Activated T-cell treated with anti-CD3 and anti-CD28 coated beads, Interleukin-2, amount 50 U/mL, for 1 hour (primary cell): ENCODE data around the gene PRSS27.
"Not testable (repeated sequence)": the region's sequence is repeated elsewhere in the genome, so short reads cannot be mapped to it uniquely, and the experiment has no call there.

Experiments used
- DNase-seq: peaks from one replicate; pipeline ENCODE4 v3.0.0-alpha.2; 2020

PRSS27 gene

DNA sequence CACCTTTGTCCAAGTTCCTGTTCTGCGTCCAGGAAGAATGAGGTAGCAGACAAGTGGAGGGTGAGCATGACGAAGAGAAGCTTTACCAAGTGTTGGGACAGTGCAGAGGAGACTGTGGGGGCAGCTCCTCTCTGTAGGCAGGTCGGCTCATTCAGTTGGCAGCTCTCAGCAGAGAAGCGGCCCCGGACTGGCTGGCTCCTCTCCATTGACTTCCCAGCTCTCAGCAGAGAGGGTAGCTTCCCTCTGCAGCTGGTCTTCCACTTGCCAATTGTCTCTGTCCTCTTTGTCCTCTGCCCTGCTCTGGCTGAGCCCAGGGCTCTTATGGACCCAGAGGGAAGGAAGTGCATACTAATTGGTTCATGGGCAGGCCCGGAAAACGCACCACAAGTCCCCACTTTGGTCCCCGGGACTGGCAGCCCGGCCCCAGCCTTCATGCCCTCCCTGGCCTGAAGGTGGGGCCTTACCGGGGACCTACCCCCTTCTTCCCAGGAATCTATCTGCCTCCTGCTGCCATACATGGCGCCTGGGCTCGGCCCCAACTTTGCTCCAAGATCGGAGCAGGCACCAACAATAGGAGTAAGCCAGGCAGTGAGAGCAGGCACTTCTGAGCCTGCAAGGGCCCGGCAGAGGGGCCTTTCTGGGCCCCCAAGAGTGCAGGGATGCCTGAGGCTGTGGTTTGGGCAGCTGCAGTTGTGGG, 27.6 kb downstream of the PRSS27 start:
- no peak for DNase-seq

DNA sequence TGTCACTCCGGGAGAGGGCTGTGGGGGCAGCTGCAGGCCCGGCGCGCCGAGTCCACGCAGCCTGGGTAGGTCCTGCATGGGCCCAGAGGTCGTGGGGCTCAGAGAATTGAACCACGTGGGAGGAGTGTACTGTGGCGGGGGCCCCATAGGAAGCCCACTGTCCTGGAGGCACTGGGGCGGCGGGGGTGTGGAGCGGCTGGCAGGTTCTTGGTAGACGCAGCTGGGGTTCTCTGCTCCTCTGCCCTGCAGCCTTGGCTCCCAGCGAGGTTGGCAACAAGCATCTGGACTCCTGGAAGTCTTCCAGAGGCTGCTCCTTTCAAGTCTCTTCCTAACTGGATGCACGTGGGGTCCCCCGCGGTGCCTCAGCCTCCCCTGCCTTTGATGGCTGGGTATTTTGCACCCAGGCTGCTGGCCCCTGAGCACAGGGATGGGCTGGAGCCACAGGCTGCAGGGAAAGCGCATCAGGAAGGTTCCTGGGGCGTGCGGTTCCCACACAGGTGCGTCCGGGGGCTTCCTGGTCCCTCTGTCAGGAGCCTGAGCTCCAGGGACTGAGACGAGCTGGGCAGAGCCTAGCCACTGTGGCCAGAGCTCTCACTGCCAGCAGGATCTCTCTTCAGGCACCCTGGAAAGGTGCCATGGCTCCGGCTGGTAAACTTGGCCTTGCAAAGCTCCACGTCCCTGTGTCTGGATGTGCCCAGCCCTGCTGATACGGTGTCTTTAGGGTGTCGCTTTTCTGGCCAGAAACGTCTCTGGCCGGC, 28.4 kb downstream of the PRSS27 start:
- no peak for DNase-seq

DNA sequence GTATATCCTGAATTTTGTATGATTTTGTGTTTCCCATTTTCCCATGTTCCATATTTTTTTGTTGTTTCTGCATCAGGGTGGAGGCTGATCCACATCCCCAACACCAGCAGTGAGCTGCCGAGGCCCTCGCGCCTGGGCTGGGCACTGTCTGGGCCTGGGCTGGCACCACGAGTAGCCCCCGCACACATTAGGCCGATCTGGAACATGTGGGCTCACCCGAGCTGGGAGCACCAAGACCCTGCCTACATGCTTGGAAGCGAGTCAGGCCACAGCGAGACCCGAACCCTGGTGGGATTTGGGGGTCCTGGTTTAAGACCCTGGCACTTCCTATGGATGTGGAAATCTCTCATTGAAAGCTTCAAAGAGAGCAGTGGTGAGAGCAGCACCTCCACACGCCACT, 29.2 kb downstream of the PRSS27 start:
- DNase-seq = no peak

DNA sequence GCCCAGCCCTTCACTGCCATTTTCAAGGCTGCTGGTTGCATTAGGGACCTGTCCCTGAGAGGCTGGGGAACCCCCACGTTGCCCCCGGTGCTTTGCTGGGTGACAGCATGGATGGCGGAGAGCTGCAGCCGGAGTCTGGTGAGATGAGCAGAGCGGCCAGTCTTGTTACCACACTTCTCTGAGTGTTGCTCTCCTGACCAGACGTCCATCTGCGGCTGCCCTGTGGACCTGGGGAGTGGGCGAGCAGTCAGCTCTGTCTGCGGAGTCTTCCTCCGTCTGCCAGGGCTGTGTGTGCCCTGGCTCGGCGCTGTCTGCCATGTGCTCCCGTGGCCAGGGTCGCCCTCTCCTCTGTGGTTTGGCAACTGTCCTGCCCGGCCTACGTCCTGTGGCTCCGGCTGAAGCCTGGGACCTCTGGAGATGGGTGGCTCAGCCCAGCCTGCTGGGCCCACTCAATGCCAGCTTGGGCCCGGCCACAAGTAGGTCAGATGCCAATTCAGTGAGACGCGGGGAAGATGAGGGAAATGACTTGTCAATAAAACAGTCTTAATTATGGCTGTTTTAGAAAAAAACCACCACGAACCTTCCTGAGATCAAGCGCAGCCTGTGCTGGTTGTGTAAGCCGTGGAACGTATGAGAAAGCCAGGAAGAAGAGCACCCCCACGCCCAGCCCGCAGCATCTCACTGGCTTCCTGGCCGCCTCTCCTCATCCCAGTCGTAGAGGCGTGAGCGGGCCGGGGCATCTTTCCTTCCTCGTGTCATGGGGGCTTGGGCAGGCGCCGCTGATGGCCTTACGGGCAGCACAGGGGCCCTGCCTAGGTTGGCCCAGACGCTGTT, 29.8 kb downstream of the PRSS27 start:
- DNase-seq = no peak

DNA sequence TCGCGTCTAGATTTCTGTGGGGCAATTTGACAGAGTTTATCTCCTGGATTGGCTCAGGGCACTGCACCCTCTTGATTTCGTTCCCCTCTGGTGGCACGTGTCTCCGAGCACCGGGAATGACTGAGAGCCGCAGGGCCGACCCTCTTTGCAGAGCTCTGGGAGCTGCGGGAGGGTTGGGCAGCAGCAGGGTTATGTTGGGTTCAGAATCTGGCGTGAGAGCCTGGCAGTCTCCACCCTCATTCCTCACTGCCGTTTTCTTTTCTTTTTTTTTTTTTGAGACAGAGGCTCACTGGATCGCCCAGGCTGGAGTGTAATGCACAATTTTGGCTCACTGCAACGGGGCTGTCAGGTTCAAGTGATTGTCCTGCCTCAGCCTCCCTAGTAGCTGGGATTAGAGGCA, 30.6 kb downstream of the PRSS27 start:
- not testable (repeated sequence) for DNase-seq

DNA sequence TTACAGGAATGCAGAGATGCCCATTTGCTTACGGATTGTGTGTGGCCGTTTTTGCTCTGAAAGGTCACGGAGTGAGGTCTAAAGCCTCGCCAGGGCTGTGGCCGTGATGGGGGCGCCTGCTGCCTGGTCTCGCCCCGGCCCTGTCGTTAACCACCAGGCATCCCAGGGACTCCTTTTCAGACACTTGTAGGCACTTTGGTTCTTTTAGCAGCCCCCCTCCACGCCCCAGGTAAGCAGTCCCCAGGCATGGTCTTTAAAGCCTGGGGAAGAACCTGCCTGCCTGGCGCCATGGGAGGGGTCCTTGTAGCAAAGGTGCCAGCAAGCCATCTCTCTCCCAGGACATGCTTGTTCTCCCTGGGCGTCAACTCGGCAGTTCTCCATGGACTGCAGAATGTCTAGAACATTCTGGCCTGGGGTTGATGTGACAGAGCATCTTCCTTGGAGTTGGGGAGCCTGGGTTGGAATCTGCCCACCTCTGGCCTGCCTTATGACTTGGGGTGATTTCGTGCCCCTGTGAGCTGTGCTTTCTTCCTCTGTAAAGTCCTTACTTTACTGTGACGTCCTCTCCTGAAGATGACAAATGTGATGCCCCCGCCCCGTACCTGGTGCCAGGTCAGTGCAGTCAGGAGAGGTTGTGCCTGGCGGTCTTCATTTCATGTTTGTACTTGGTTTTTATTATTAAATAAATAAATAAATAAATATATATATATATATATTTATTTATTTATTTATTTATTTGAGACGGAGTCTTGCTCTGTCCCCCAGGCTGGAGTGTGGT, 32.3 kb downstream of the PRSS27 start:
- DNase-seq = no peak

DNA sequence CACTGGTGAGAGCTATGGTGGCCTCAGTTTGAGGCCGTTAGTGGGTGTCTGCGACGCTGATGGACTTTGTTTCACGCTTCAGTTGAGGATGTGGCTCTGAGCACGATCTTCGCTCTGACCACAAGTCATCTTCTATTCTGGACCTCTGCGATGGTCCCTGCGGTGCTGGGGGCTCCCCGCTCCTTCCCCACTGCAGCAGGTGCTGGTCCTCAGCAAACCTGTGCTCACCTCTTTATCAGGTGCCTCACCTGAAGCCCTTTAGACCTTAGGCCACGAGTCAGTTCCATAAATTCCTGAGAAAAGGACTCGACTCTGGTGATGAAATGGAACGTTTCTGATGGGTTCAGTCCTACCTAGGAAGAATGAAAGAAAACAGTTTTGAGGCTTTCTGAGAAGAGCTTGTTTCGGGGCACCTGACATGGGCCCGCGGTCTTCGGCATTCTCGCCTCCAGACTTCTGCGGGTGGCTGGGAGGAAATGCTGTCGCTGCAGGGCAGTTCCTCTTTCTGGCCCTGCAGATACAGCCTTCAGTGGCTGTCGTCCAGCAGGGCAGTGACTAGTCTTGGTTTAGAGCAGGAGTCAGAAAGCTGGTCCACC, 33.0 kb downstream of the PRSS27 start:
- DNase-seq = no peak

DNA sequence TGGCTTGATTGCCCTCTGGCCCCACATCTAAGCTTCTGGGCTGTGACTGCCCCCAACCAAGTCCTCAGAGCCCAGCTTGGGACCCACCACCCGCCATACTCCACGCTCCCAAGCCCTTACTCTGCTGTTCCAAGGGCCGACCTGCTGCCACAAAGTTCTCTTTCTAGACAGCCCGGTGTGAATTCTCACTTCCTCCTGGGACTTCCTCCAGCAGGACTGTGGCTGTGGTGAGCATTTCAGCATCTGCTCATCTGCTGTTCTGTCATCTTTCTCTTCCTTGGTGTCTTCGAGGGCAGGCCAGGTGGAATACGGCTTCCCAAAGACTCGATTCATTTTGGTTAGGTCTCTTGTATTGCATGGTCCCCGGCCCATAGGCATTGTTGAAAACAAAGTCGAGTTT, 33.9 kb downstream of the PRSS27 start:
- not testable (repeated sequence) for DNase-seq

DNA sequence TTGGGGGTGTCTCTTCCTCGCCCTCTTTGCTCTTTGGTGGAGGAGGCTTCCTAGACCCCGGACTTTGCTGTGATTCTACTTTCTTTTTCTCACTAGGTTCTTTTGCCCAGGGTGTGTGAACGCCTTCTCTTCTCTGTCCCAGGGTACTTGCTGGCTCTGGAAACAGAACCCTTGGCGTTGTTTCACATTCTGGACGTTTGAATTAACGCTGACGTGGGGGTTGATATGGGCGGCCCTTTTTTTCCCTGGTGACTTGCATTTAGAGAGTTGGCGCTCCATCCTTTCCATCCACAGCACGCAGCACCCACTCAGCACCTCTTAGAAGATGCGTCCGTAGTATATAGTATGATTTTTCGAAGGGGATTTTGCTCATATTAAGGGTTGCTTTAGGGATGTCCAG, 37.0 kb downstream of the PRSS27 start:
- not testable (repeated sequence) for DNase-seq

DNA sequence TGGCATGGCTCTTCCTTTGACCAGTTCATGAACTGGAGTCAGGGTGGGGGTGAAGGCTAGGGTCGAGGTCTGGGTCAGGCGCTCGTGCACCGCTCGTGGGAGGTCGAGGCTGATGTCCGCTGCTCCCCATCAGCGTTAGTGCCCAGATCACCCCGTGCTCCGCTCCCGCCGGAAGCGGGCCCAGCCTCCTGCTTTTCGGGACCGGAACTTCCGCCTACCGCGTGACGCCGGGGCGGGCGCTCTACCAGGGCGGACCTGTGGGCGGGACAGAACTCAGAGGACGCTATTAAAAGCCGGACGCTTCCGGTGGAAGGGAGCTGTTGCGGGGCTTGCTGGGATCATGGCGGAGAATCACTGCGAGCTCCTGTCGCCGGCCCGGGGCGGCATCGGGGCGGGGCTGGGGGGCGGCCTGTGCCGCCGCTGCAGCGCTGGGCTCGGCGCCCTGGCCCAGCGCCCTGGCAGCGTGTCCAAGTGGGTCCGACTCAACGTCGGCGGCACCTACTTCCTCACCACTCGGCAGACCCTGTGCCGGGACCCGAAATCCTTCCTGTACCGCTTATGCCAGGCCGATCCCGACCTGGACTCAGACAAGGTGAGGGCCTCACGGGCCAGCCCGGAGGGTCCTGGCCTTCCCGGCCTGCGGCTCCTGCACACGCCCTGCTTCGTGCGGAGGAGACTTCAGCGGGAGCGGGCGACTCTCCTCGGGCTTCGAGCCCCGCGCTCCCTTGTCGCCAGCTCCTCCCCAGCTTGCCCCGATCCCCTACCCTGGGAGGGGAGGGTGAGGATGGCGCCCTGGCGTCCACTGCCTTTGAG, 37.6 kb downstream of the PRSS27 start, which contains the start of gene KCTD5:
TSS of gene KCTD5 (plus strand) at position 315 of the 813 bp plus-strand sequence. CDS start at position 341, 26 bp downstream.
- DNase-seq = peak; percentile 96

DNA sequence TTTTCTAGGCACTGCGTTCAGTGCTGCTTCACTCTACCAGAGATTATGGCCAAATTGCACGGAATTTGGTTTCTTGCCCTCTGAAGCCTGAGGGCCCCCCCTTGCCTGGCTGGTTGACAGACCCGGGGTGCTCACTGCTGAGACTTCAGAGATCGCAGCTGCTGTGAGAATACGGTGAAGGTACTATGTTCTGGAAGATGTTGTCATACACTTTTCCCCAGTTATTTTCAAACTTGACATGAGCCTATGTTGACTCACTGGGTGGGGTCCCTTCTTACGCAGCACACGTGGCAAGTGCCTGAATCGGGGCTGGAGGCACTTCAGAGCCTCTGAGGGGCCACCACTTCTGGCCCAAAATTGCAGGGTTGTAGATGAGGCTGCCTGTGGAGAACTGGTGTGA, 39.7 kb downstream of the PRSS27 start:
- peak; percentile 10 for DNase-seq

DNA sequence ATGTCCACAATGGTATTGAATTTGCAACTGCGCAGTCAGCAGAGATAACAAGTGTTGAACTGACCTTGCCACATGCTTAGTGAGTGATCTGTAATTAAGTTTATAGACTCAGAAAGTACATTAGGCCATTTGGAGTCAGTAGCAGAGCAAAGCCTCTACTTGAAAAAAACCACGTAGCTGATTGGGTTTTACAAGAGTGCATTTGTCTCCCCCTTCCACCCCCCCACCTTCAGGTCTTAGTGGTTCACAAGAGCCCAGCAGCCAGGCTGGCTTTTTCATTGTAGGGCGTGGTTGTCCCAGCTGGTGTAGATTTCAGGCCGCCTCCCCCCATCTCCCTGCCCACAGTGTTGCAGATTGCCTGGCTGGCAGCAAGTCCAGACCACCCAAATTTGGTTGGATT, 40.1 kb downstream of the PRSS27 start:
- not testable (repeated sequence) for DNase-seq

DNA sequence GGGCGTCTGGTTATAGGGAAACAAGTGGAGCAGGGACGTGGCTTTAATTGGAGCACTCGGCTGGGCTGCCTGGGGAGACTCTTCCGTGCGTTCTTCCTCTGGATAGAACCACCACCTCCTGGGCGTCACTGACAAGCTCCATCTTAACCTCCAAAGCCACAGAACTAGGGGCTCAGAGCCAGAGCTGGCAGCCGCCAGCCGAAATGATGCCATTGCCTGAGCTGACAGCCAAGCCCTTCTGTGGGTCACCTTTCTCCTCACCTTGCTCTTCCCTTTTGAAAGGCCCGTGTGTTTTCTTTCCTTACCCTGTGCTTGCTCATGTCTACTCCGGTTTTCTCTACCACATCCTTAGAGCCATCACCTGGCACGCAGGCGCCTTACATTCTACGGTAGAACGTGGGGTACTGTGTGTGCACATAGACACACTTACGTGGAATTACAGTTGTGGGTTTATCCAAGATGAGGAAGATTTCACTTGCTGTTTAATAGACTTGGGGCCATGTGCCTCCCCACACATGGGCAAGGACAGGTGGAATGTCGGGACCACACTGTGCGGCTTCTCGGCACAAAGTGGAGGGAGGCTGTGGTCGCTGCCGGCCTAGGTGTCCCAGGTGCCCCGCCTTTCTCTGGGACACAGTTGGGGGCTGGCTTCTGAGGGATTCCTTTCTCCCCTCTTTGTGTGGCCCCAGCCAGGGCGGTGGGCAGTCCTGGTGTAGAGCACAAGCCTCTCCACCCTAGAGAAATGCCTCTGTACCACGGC, 41.6 kb downstream of the PRSS27 start:
- DNase-seq = not testable (repeated sequence)

DNA sequence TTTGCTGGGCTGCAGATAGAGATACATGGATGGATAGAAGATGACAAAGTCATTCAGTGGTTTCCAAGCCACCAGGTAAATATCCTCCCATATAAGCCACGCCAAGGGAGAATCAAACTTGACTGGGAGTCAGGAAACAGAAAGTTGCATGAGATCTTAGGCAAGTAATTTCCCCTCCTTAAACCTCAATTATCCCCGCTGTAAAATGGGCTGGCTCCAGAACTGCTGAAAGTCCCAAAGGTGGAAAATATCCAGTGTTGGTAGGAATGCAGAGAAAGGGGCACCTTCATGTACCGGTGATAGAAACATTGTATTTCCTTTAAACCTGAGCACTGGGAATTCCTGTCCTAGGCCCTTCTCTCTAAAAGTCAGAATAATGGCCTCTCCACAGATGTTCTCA, 43.1 kb downstream of the PRSS27 start:
- DNase-seq = not testable (repeated sequence)

DNA sequence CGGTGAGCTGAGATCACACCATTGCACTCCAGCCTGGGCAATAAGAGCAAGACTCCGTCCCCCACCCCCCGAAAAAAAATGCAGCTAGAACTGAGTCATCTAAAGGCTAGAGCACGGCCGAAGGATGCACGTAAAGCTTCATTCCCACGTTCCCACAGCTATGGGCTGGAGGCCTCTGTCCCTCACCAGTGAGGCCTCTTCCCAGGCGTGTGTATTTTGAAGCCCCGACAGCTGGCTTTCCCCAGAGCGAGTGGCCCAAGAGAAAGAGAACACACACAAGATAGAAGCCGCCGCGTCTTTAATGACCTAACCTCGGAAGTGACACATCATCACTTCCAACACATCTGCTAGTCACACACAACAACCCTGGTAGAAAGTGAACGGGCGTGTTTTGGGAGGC, 44.3 kb downstream of the PRSS27 start:
- peak; percentile 10 for DNase-seq

DNA sequence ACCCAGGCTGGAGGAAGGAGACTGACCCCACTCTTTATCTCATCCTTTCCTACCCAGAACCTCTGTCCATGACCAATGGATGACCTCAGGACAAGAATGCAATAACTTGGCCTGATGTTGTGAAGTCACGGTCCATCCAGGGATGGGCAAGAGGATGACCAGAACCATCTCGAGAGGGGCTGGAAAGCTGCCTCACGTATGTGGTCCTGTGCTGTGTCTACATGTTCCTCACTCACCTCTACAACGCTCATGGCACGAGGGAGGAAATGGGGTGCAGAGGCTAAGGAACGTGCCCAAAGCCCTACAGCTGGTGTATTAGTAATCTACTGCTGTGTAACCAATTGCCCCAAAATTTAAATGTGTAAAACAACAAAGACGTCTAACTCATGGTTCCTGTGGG, 45.0 kb downstream of the PRSS27 start:
- peak; percentile 14 for DNase-seq

DNA sequence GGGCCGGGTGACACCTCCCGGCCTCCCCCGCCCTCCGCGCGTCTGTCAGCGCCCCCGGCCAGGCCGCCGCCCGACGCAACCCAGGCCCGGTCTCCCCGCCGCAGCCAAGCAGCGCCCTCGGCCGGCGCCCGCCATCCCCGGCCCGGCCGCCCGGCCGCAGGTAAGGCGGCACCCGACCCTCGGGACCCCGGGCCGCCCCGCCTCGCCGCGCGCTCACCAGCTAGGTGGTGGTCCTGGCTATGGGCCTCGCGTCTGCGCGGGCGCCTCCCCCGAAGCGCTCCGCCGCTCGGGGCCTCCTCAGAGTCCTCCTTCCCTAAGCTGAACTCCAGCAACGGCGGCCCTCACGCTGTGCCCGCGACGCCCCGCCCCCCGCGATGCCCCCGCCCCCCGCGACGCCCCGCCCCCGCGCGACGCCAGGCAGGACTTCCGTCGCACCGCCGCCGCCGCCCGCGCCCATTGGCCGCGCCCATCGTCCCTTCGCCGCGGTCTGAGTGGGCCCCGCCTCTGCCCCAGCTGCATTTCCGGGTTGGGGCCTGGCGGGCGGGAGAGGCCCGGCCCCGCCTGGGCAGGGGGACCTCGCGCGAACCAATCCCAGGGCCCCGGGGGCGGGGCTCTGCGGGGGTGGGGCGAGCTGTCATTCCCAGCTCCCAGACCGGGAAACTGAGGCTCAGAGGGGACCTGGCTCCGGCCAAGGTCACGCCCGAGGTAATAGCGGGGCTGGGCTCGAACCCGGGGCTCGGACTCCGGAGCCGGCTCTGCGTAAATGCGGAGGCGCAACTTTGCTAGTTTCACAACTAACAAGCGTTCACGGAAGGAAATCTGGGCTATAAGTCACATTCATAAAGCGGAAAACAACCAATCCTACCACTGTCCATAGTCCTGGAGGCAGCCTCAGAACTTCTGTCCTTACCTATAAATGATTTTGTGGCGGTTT, 46.7 kb downstream of the PRSS27 start:
- DNase-seq = peak; percentile 93

DNA sequence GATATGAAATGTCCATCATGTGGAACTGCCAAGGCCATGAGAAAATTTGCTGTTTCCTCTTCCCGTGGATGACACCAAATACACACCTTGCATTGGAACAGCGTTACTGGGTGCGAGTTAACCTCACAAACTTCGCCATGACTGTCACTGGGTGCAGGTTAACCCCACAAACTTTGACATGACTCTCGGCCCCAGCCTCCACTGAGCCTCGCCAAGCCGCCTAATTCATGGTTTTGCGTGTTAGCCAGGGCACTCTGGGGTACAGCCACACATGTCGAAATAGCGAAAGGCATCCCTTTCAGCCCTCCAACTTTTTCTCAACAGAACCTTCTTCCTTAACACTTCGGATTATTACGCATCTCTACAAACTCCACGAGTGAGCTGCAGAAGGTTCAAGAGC, 48.3 kb downstream of the PRSS27 start:
- DNase-seq = peak; percentile 8

DNA sequence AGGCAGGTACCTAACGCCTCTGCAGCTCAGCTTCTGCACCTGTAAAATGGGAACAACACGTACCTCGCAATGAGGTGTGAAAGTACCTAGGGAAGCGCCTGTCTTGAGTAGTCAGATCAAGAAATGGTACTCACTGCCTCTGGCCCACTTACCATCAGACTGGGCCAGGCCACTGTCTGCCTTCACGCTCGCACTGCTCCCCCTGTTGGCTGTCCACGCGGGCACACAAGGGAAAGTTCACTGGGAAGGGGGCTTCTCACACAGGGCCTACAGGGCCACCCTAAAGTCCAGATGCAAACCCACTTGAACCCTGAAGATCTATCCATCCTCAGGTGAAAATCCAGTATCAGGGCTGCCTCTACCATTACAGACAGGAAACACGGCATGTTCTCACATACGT, 48.8 kb downstream of the PRSS27 start:
- DNase-seq = peak; percentile 28
